ENCODE measurements around the gene ALKBH8. TPM values are rescaled to one million over a fixed set of nuclear protein-coding genes. Genes with fewer than 3 reads are reported as not detected.

ALKBH8 gene
- total and polyA plus RNA-seq, 9 donors = 2.8 to 10.1 (median 6.7) TPM

DNA sequence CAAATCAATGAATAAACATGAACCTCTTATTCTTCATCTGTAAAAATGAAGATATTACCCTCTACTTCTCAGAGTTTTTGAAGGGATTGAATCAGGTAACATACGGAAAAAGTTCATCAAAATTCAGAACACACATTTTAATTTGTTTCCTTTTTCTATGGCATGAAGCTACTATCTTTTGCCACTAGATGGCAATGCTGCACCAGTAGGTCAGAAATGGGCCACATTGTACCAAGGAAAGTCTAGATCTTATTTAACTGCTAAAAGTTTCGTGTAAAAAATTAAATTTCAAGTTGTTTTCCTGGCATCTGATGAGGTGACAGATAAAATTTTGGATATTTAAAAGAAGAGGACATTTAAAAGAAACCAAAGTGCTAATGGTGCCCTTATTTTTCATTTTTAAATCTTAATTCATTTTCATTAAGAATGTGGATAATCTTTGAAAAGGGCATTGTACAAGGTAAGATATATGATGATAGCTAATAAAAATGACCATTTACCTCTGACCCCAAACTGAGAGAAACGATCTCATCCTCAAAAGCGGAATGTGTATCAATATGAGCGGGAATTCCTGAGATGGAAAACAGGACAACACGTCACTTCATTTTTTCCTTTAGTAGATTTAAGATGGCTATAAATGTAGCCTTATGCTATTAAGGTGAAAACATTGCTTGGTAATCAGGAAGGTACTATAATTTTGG lies 16.1 kb downstream of the ALKBH8 start:
- intact Hi-C loops (cut with DNase I) = no loop called here
- DNase-seq = no peak
- Histone ChIP-seq H3K4me3 (no peak overlapping the region), H3K4me1 (ENCODE audit: insufficient read depth) (peaks cover 2% of the 10 kb centered on the region), H3K27ac (no peak overlapping the region), H3K9me3 (no peaks in the 10 kb centered on the region), H3K27me3 (no peaks in the 10 kb centered on the region), H3K36me3 (no peaks in the 10 kb centered on the region)
- WGBS, 3 donors = 66 to 68% (median 67%) methylated on average over 6 of the region's 6 CpGs
- TF ChIP-seq POLR2A (IDR thresholded peaks at IDR 0.05) = no peak
- TF ChIP-seq, protein P1, sequence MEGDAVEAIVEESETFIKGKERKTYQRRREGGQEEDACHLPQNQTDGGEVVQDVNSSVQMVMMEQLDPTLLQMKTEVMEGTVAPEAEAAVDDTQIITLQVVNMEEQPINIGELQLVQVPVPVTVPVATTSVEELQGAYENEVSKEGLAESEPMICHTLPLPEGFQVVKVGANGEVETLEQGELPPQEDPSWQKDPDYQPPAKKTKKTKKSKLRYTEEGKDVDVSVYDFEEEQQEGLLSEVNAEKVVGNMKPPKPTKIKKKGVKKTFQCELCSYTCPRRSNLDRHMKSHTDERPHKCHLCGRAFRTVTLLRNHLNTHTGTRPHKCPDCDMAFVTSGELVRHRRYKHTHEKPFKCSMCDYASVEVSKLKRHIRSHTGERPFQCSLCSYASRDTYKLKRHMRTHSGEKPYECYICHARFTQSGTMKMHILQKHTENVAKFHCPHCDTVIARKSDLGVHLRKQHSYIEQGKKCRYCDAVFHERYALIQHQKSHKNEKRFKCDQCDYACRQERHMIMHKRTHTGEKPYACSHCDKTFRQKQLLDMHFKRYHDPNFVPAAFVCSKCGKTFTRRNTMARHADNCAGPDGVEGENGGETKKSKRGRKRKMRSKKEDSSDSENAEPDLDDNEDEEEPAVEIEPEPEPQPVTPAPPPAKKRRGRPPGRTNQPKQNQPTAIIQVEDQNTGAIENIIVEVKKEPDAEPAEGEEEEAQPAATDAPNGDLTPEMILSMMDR (IDR thresholded peaks at IDR 0.05) = peak; percentile 58 to 63 (median 62)

DNA sequence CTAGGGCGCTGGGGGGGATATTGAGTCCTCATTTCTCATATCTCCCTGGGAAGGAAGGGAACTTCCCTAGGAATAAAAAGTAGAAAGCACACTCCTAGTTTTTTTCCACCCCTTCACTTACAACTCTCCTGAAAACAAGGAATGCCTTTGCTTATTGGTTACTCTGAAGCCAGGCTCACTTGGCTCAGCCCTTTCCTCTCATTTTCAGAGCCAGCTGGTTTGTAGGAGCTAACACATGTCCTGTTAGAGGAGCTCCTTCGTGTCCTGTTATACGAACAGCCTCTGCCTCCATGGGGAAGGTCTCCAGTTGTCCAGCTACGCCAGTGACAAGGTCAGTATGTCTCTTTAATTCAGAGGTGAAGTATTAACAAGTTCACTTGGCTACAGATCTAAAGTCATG lies 17.6 kb downstream of the ALKBH8 start:
- H3K4me3 ChIP-seq = no peak overlapping the region
- no peak for TF ChIP-seq POLR2A (IDR thresholded peaks at IDR 0.05)
- no peak for TF ChIP-seq EP300 (IDR thresholded peaks at IDR 0.05)
- TF ChIP-seq, protein P1 (IDR thresholded peaks at IDR 0.05) = no peak
- no peaks in the 10 kb centered on the region for H3K27me3 ChIP-seq
- peaks cover 2% of the 10 kb centered on the region for H3K4me1 ChIP-seq (ENCODE audit: insufficient read depth)
- H3K9me3 ChIP-seq = no peaks in the 10 kb centered on the region
- no peak overlapping the region for H3K27ac ChIP-seq
- DNase-seq = no peak
- WGBS, 3 donors = 69 to 77% (median 77%) methylated on average over 4 of the region's 4 CpGs
- H3K36me3 ChIP-seq = no peaks in the 10 kb centered on the region
- intact Hi-C loops (cut with DNase I) = no loop called here

DNA sequence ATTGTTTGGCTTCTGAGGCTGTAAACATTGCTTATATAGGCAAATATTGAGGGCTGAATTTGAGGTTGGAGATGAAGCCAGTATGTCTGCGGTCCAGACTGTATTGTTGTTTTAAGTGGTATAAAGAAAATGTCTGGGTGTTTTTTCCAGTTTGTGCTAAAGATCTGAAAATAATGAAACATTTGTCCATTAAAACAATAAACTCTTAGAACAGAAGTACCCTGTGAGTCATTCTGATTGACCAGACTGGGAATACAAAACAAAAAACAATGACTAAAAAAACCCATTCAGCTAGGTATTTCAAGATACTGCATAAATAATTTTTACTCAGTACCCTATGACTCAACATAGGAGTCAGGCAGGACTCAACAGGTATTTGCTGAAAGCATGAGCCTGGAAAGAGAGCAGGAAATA lies 20.4 kb downstream of the ALKBH8 start:
- DNase-seq = no peak
- TF ChIP-seq, protein P1 (IDR thresholded peaks at IDR 0.05) = no peak
- no peak for TF ChIP-seq POLR2A (IDR thresholded peaks at IDR 0.05)
- TF ChIP-seq EP300 (IDR thresholded peaks at IDR 0.05) = no peak
- Histone ChIP-seq H3K36me3 (no peaks in the 10 kb centered on the region), H3K4me3 (no peak overlapping the region), H3K9me3 (no peaks in the 10 kb centered on the region), H3K4me1 (ENCODE audit: insufficient read depth) (peaks cover 2% of the 10 kb centered on the region), H3K27me3 (no peaks in the 10 kb centered on the region), H3K27ac (no peak overlapping the region)
- intact Hi-C loops (cut with DNase I) = no loop called here
- WGBS, 3 donors = 5 to 34% (median 7%) methylated on average over 1 of the region's 1 CpG

DNA sequence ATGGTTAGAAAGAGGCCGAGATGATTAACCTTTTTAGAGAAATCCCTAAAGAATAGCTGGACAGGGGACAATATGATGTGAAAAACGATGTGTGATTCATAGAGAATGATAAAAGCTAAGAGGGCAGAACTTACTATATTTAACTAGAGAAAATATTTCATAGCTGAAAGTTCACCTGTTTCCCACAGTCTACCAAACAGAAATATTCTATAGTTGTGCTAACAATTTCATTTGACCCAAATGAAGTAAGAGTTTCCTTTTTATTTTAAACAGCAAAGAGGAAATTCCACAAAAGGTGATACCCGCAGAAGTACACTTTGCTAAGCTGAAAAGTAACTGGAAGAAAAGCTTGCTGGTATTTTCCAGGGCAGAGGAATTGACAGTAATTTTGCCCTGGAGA lies 26.7 kb downstream of the ALKBH8 start:
- H3K36me3 ChIP-seq = no peaks in the 10 kb centered on the region
- no peaks in the 10 kb centered on the region for H3K9me3 ChIP-seq
- no peak for DNase-seq
- no peak overlapping the region for H3K4me3 ChIP-seq
- 74 to 77% (median 76%) methylated on average over 3 of the region's 3 CpGs for WGBS, 3 donors
- no peaks in the 10 kb centered on the region for H3K27me3 ChIP-seq
- TF ChIP-seq POLR2A (IDR thresholded peaks at IDR 0.05) (no peak), EP300 (IDR thresholded peaks at IDR 0.05) (no peak)
- TF ChIP-seq, protein P1 (IDR thresholded peaks at IDR 0.05) = no peak
- H3K4me1 ChIP-seq (ENCODE audit: insufficient read depth) = no peaks in the 10 kb centered on the region
- intact Hi-C loops (cut with DNase I) = no loop called here
- H3K27ac ChIP-seq = no peak overlapping the region
